ENCODE measurements around the gene CAMK2D. TPM values are rescaled to one million over a fixed set of nuclear protein-coding genes. Genes with fewer than 3 reads are reported as not detected.

CAMK2D gene
- total and polyA plus RNA-seq, 12 donors, result 55.6 to 286 (median 221) TPM

DNA sequence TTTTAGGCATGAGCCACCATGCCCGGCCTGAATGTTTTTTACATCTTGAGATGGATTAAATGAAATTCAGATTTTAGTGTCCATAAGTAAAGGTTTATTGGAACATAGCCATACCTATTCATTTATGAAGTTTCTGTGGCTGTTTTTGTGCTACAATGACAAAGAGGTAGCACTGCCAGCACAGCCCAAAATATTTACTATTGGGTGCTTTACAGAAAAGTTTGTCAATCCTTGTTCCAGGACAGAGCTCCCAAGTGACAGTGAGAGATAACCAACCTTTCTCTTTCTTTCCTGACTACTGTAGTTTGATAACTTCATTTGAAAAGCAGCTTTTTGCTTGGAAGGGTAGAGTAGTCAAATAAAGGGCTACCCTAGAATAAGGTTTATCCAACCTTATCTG, 116.2 kb downstream of the CAMK2D start:
- TF ChIP-seq, protein P1, sequence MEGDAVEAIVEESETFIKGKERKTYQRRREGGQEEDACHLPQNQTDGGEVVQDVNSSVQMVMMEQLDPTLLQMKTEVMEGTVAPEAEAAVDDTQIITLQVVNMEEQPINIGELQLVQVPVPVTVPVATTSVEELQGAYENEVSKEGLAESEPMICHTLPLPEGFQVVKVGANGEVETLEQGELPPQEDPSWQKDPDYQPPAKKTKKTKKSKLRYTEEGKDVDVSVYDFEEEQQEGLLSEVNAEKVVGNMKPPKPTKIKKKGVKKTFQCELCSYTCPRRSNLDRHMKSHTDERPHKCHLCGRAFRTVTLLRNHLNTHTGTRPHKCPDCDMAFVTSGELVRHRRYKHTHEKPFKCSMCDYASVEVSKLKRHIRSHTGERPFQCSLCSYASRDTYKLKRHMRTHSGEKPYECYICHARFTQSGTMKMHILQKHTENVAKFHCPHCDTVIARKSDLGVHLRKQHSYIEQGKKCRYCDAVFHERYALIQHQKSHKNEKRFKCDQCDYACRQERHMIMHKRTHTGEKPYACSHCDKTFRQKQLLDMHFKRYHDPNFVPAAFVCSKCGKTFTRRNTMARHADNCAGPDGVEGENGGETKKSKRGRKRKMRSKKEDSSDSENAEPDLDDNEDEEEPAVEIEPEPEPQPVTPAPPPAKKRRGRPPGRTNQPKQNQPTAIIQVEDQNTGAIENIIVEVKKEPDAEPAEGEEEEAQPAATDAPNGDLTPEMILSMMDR (IDR thresholded peaks at IDR 0.05), result no peak
- WGBS, 2 donors, result 91 to 100% methylated on average over 1 of the region's 1 CpG
- no peak for ATAC-seq
- Histone ChIP-seq H3K27ac (peak overlapping the region in 9 of 10 donors; percentile 12 to 69 (median 57)), H3K9me3 (no peaks in the 10 kb centered on the region), H3K4me3 (no peak overlapping the region), H3K27me3 (no peaks in the 10 kb centered on the region), H3K4me1 (peaks cover 6 to 67% (median 60%) of the 10 kb centered on the region in 9 donors), H3K36me3 (no peaks in the 10 kb centered on the region)
- no peak for DNase-seq
- intact Hi-C loops (cut with DNase I), result loop anchor here in 1 of 10 donors (10.0 kb wide), 1 partner anchor 90 kb away; no protein-coding TSS in a partner anchor

DNA sequence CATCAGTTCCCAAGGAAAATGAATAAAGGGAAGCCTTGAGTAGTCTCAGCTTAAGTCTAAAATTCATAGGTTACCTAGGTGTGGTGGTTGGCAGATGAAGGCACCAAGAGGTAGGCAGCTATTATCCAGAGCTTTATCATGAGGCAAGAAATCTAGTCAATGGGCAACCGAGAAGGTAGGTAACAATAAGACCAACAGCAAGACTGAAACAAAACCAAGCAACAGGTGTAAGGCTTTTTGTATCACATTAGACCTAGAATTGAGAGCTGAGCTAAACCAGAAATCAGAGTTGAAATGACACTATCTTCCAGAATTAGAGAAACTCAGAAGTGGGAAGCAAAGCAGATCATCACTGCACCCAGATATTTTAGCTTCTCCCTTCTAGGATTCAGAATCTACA, 117.1 kb downstream of the CAMK2D start:
- 84 to 90% methylated on average over 1 of the region's 1 CpG for WGBS, 2 donors
- Histone ChIP-seq H3K27me3 (no peaks in the 10 kb centered on the region), H3K9me3 (no peaks in the 10 kb centered on the region), H3K27ac (peak overlapping the region in 7 of 10 donors; percentile 37 to 69 (median 61)), H3K4me1 (peaks cover 6 to 75% (median 68%) of the 10 kb centered on the region in 9 donors), H3K4me3 (no peak overlapping the region), H3K36me3 (no peaks in the 10 kb centered on the region)
- ATAC-seq, result no peak
- intact Hi-C loops (cut with DNase I), result loop anchor here in 2 of 10 donors (5.0 to 10.0 kb wide), 2 partner anchors 33 to 90 kb away; no protein-coding TSS in a partner anchor
- TF ChIP-seq, protein P1 (IDR thresholded peaks at IDR 0.05), result no peak
- no peak for DNase-seq

DNA sequence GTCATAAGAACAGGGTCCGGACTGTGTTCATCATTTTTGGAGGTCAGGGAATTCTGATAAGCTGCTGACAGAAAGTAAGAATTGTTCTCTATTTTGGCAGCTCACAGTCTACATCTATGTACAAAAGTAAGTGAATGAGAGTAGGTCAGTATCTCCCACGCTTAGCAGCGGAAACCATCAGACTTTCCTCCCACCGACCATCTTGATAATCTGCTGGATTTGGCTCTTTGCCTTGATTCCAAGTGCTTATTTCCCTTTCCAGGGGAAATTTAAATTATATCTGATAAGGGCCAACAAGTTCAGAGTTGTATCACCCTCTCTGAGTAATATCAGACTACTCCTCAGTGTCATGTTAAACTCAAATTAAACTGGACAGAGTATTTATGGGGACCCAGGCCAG, 118.0 kb downstream of the CAMK2D start:
- Histone ChIP-seq H3K9me3 (no peaks in the 10 kb centered on the region), H3K36me3 (no peaks in the 10 kb centered on the region), H3K27me3 (no peaks in the 10 kb centered on the region), H3K4me1 (peaks cover 6 to 84% (median 68%) of the 10 kb centered on the region in 9 donors), H3K4me3 (no peak overlapping the region), H3K27ac (peak overlapping the region in 8 of 10 donors; percentile 34 to 64 (median 55))
- DNase-seq (no peak), ATAC-seq (peak in 6 of 8 donors; percentile 13 to 45 (median 24))
- intact Hi-C loops (cut with DNase I), result loop anchor here in 2 of 10 donors (5.0 to 10.0 kb wide), 2 partner anchors 34 to 89 kb away; no protein-coding TSS in a partner anchor
- TF ChIP-seq, protein P1 (IDR thresholded peaks at IDR 0.05), result no peak
- 26% methylated on average over 4 of the region's 4 CpGs for WGBS, 2 donors

DNA sequence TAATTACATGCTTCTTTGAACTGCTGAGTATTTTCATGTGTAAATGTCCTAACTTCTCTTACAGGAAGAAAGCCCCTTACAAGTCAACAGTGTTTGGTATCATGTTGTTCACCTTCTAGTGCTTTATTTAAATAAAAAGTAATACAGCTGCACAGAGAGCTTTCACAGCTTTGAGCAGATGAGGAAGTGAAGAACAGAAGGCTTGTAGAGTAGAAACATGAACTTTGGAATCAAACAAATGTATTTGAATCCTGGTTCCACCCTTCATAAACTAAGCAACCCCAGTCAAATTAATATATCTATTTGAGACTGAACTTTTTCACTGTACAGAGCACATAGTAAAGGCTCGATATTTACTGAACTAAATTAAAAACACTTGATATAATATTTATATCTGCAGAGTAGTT, 120.5 kb downstream of the CAMK2D start:
- TF ChIP-seq, protein P1 (IDR thresholded peaks at IDR 0.05), result no peak
- H3K27ac ChIP-seq, result peak overlapping the region in 3 of 10 donors; percentile 28 to 86 (median 56)
- no peaks in the 10 kb centered on the region for H3K27me3 ChIP-seq
- DNase-seq (no peak), ATAC-seq (no peak)
- no peak overlapping the region for H3K4me3 ChIP-seq
- peaks cover 8 to 100% (median 84%) of the 10 kb centered on the region in 9 donors for H3K4me1 ChIP-seq
- H3K36me3 ChIP-seq, result no peaks in the 10 kb centered on the region
- 78 to 83% methylated on average over 1 of the region's 1 CpG for WGBS, 2 donors
- intact Hi-C loops (cut with DNase I), result loop anchor here in 2 of 10 donors (5.0 to 10.0 kb wide), 2 partner anchors 36 to 86 kb away; no protein-coding TSS in a partner anchor
- no peaks in the 10 kb centered on the region for H3K9me3 ChIP-seq

Data from heart right ventricle (tissue), 16 donors.